Measurements from ENCODE around the gene HDAC5.

The HDAC5 gene

GRCh38 chr17:44091200-44091997, 32.0 kb downstream of the HDAC5 start:
- DNase-seq (ENCODE audit: low spot score), result no peak
- no peak overlapping the region for H3K27ac ChIP-seq (ENCODE audit: poor library complexity, severe bottlenecking)
- H3K36me3 ChIP-seq (ENCODE audit: low read depth), result no peaks in the 10 kb centered on the region
- TF ChIP-seq CTCF (IDR thresholded peaks at IDR 0.05; ENCODE audit: poor library complexity, severe bottlenecking), result no peak
- H3K9me3 ChIP-seq (ENCODE audit: severe bottlenecking), result no peaks in the 10 kb centered on the region
- H3K27me3 ChIP-seq (ENCODE audit: insufficient read depth, poor library complexity, severe bottlenecking), result no peaks in the 10 kb centered on the region
- H3K4me1 ChIP-seq (ENCODE audit: insufficient read depth, poor library complexity, severe bottlenecking), result peaks cover 21% of the 10 kb centered on the region
- no peak overlapping the region for H3K4me3 ChIP-seq (ENCODE audit: severe bottlenecking)
- no peak for ATAC-seq (ENCODE audit: low read depth)

- Histone ChIP-seq H3K9me3 (ENCODE audit: severe bottlenecking) (no peaks in the 10 kb centered on the region), H3K4me3 (ENCODE audit: severe bottlenecking) (no peak overlapping the region), H3K27ac (ENCODE audit: poor library complexity, severe bottlenecking) (no peak overlapping the region), H3K4me1 (ENCODE audit: insufficient read depth, poor library complexity, severe bottlenecking) (peaks cover 13% of the 10 kb centered on the region), H3K27me3 (ENCODE audit: insufficient read depth, poor library complexity, severe bottlenecking) (no peaks in the 10 kb centered on the region), H3K36me3 (ENCODE audit: low read depth) (peaks cover 2% of the 10 kb centered on the region; the same call in 1 of the 2 replicates)
- no peak for TF ChIP-seq CTCF (IDR thresholded peaks at IDR 0.05; ENCODE audit: poor library complexity, severe bottlenecking)
- ATAC-seq (ENCODE audit: low read depth), result no peak
- DNase-seq (ENCODE audit: low spot score), result no peak
These were observed 35.2 kb downstream of the HDAC5 start for GRCh38 chr17:44088254-44088653.

GRCh38 chr17:44087319-44087718, 36.1 kb downstream of the HDAC5 start:
- no peak for ATAC-seq (ENCODE audit: low read depth)
- H3K36me3 ChIP-seq (ENCODE audit: low read depth), result peaks cover 4% of the 10 kb centered on the region; the same call in 1 of the 2 replicates
- no peak for TF ChIP-seq CTCF (IDR thresholded peaks at IDR 0.05; ENCODE audit: poor library complexity, severe bottlenecking)
- H3K27me3 ChIP-seq (ENCODE audit: insufficient read depth, poor library complexity, severe bottlenecking), result no peaks in the 10 kb centered on the region
- H3K27ac ChIP-seq (ENCODE audit: poor library complexity, severe bottlenecking), result peak overlapping the region; percentile 45
- DNase-seq (ENCODE audit: low spot score), result no peak
- no peak overlapping the region for H3K4me3 ChIP-seq (ENCODE audit: severe bottlenecking)
- H3K4me1 ChIP-seq (ENCODE audit: insufficient read depth, poor library complexity, severe bottlenecking), result peaks cover 14% of the 10 kb centered on the region
- H3K9me3 ChIP-seq (ENCODE audit: severe bottlenecking), result no peaks in the 10 kb centered on the region

- ATAC-seq (ENCODE audit: low read depth) (peak; percentile 84), DNase-seq (ENCODE audit: low spot score) (peak; percentile 92)
- Histone ChIP-seq H3K27me3 (ENCODE audit: insufficient read depth, poor library complexity, severe bottlenecking) (no peaks in the 10 kb centered on the region), H3K4me3 (ENCODE audit: severe bottlenecking) (no peak overlapping the region), H3K9me3 (ENCODE audit: severe bottlenecking) (no peaks in the 10 kb centered on the region), H3K36me3 (ENCODE audit: low read depth) (peaks cover 4% of the 10 kb centered on the region; the same call in 1 of the 2 replicates), H3K27ac (ENCODE audit: poor library complexity, severe bottlenecking) (peak overlapping the region; percentile 45), H3K4me1 (ENCODE audit: insufficient read depth, poor library complexity, severe bottlenecking) (peaks cover 16% of the 10 kb centered on the region)
- no peak for TF ChIP-seq CTCF (IDR thresholded peaks at IDR 0.05; ENCODE audit: poor library complexity, severe bottlenecking)
These were observed 36.8 kb downstream of the HDAC5 start for GRCh38 chr17:44086364-44087311.

Measured in RWPE2 (cell line).